ENCODE data around the gene ARAP1.

- TF ChIP-seq EZH2 (IDR thresholded peaks at IDR 0.05) (no peak), POLR2AphosphoS5 (IDR thresholded peaks at IDR 0.05; ENCODE audit: borderline replicate concordance, low read depth, low read length) (peak; percentile 73)
Observed at GRCh38 chr11:72722050-72722748, 30.0 kb downstream of the ARAP1 start.
